ENCODE data around the gene WDR46. TPM values are rescaled to one million over a fixed set of nuclear protein-coding genes. Genes with fewer than 3 reads are reported as not detected.

The WDR46 gene
- total and polyA plus RNA-seq, 2 of the 13 experiments (the other 11 are each of a cell fraction or from before 2014, with no cell fraction given) = 47.4 to 105 TPM

DNA sequence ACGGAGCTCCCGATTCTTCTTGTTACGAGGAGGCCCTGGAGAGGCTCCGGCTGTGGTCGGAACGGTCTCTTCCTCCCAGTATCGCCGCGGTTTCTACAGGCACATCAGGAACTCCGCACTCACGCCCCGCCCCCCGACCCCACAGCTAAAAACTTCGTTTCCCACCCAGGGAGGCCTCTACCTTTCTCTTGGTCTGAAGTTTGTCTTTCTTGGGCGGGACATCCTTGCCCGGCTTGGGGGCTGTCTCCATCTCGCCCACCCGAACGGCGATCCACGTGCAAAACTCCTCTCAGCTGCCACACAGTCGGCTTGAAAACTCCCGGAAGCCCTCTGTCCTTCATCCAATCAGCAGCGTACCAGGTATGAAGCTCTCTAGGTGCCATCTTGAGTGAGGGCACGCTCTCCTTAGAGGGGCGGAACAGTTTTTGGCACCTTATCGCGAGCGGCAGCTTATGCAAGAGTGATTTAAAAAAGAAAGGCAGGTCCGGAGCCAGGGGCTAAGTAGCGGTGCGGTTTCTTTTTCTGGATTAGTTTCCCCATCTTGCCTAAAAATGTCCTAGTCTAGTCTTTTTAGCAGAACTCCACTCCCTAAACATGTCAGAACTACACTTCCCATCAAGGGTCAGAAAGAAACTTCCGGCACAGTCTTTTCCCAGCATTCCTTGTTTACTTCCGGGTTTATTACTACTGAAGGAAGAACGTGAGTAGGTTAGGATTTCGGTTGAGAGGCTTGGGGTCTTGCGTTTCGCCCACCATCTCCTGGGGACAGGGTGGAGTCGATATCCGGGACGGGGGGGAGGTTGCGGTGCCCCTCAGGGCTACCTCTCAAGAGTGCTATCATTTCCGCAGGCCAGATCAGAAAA, at the start of gene WDR46, which contains the start of gene PFDN6 (continued):
- no peak for TF ChIP-seq NR3C1 (CRISPR knock-in tag; IDR thresholded peaks at IDR 0.05)
- peak; percentile 97 for TF ChIP-seq FOXK2 (IDR thresholded peaks at IDR 0.05)
- peak; percentile 68 for TF ChIP-seq PHF8 (CRISPR knock-in tag; IDR thresholded peaks at IDR 0.05)
- no peak for TF ChIP-seq CBFB (CRISPR knock-in tag; IDR thresholded peaks at IDR 0.05)
- TF ChIP-seq ZFP82 (CRISPR knock-in tag; IDR thresholded peaks at IDR 0.05; ENCODE audit: borderline replicate concordance) = no peak
- no peak; the same call in 1 of the 2 replicates for TF ChIP-seq ZBTB3 (CRISPR knock-in tag; IDR thresholded peaks at IDR 0.05; ENCODE audit: borderline replicate concordance, low read depth)
- TF ChIP-seq TGIF2 (CRISPR knock-in tag; IDR thresholded peaks at IDR 0.05) = peak; percentile 82
- no peak for TF ChIP-seq ZNF460 (CRISPR knock-in tag; IDR thresholded peaks at IDR 0.05; ENCODE audit: borderline replicate concordance)
- no peak for TF ChIP-seq GPN1 (CRISPR knock-in tag; IDR thresholded peaks at IDR 0.05; ENCODE audit: borderline replicate concordance)
- TF ChIP-seq RFX5 (IDR thresholded peaks at IDR 0.05; ENCODE audit: low read depth, low read length) = no peak
- TF ChIP-seq ZNF44 (CRISPR knock-in tag; IDR thresholded peaks at IDR 0.05) = no peak
- TF ChIP-seq, protein P1, sequence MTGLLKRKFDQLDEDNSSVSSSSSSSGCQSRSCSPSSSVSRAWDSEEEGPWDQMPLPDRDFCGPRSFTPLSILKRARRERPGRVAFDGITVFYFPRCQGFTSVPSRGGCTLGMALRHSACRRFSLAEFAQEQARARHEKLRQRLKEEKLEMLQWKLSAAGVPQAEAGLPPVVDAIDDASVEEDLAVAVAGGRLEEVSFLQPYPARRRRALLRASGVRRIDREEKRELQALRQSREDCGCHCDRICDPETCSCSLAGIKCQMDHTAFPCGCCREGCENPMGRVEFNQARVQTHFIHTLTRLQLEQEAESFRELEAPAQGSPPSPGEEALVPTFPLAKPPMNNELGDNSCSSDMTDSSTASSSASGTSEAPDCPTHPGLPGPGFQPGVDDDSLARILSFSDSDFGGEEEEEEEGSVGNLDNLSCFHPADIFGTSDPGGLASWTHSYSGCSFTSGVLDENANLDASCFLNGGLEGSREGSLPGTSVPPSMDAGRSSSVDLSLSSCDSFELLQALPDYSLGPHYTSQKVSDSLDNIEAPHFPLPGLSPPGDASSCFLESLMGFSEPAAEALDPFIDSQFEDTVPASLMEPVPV (CRISPR knock-in tag; IDR thresholded peaks at IDR 0.05) = no peak; the same call in 1 of the 2 replicates
- peak; percentile 83 for TF ChIP-seq SUZ12 (IDR thresholded peaks at IDR 0.05; ENCODE audit: low read depth, low read length)
- TF ChIP-seq, protein P2, sequence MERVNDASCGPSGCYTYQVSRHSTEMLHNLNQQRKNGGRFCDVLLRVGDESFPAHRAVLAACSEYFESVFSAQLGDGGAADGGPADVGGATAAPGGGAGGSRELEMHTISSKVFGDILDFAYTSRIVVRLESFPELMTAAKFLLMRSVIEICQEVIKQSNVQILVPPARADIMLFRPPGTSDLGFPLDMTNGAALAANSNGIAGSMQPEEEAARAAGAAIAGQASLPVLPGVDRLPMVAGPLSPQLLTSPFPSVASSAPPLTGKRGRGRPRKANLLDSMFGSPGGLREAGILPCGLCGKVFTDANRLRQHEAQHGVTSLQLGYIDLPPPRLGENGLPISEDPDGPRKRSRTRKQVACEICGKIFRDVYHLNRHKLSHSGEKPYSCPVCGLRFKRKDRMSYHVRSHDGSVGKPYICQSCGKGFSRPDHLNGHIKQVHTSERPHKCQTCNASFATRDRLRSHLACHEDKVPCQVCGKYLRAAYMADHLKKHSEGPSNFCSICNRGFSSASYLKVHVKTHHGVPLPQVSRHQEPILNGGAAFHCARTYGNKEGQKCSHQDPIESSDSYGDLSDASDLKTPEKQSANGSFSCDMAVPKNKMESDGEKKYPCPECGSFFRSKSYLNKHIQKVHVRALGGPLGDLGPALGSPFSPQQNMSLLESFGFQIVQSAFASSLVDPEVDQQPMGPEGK (CRISPR knock-in tag; IDR thresholded peaks at IDR 0.05) = peak; percentile 16
- TF ChIP-seq, protein P3, sequence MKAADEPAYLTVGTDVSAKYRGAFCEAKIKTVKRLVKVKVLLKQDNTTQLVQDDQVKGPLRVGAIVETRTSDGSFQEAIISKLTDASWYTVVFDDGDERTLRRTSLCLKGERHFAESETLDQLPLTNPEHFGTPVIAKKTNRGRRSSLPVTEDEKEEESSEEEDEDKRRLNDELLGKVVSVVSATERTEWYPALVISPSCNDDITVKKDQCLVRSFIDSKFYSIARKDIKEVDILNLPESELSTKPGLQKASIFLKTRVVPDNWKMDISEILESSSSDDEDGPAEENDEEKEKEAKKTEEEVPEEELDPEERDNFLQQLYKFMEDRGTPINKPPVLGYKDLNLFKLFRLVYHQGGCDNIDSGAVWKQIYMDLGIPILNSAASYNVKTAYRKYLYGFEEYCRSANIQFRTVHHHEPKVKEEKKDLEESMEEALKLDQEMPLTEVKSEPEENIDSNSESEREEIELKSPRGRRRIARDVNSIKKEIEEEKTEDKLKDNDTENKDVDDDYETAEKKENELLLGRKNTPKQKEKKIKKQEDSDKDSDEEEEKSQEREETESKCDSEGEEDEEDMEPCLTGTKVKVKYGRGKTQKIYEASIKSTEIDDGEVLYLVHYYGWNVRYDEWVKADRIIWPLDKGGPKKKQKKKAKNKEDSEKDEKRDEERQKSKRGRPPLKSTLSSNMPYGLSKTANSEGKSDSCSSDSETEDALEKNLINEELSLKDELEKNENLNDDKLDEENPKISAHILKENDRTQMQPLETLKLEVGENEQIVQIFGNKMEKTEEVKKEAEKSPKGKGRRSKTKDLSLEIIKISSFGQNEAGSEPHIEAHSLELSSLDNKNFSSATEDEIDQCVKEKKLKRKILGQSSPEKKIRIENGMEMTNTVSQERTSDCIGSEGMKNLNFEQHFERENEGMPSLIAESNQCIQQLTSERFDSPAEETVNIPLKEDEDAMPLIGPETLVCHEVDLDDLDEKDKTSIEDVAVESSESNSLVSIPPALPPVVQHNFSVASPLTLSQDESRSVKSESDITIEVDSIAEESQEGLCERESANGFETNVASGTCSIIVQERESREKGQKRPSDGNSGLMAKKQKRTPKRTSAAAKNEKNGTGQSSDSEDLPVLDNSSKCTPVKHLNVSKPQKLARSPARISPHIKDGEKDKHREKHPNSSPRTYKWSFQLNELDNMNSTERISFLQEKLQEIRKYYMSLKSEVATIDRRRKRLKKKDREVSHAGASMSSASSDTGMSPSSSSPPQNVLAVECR (CRISPR knock-in tag; IDR thresholded peaks at IDR 0.05; ENCODE audit: borderline replicate concordance) = peak; percentile 96
- TF ChIP-seq IKZF1 (IDR thresholded peaks at IDR 0.05) = no peak
- TF ChIP-seq FOXP1 (IDR thresholded peaks at IDR 0.05) = no peak
- peak; percentile 52; the same call in 1 of the 2 replicates for TF ChIP-seq FOXP1 (CRISPR knock-in tag; IDR thresholded peaks at IDR 0.05)
- no peak for TF ChIP-seq SRSF9 (IDR thresholded peaks at IDR 0.05; ENCODE audit: borderline replicate concordance, insufficient read depth, low read depth, low read length, poor library complexity, severe bottlenecking)
- no peak for TF ChIP-seq ZFP36 (IDR thresholded peaks at IDR 0.05; ENCODE audit: borderline replicate concordance, low read depth, low read length, partially characterized antibody)
